GM19468 (cell line): ENCODE measurements around the gene MYB.

ENCODE experiments used
- ATAC-seq: cut with Tn5 transposase; IDR thresholded peaks from one replicate; pipeline ENCODE4 v1.9.1; 2021; ENCODE audit warnings: mild to moderate bottlenecking, moderate library complexity, moderate number of reproducible peaks; ENCODE audit not compliant: unreplicated experiment; ENCODE audit errors: extremely low read depth

Gene MYB

DNA sequence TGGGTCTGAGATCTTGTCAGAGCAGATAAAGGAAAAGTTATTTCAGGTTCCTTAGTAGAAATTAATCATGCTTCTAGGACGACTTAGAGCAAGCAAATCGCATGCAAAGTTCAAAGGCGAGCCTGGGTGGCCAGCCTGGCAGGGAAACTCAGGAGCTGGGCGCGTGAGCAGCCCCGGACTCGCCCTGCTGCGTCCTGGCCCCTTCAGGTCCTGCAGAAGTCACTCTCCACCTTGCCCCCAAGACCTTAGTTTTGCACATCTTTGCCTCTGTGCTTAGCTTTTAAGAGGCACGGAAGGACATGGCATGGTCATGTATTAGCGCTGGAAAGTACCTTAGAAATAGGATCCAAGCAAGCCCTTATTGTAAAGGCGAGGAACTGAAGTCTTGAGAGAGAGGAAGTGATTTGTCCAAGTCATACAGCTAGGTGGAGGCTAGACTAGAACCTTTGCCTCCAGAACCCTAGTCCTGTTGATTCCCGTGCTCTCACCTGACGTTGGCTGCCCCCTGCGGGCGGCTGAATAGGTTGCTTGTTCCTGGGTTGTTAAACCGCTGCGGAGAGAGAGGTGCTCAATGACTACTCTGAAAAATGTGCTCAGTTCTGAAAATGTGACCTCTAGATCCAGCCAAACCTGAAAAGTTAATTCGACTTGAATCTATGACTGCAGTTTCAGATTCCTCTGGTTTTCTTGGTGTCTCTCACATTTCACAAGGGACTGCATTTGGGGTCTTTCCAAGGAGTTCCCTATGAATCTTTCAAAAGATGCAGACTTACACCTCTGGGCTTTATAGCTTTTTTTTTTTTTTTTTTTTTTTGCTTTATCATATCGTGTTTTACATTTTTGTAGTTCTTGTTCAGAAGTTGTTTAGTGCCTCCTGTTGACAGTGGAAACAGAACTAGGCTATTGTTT, 2.7 kb downstream of the MYB start:
- peak; percentile 9 for ATAC-seq

DNA sequence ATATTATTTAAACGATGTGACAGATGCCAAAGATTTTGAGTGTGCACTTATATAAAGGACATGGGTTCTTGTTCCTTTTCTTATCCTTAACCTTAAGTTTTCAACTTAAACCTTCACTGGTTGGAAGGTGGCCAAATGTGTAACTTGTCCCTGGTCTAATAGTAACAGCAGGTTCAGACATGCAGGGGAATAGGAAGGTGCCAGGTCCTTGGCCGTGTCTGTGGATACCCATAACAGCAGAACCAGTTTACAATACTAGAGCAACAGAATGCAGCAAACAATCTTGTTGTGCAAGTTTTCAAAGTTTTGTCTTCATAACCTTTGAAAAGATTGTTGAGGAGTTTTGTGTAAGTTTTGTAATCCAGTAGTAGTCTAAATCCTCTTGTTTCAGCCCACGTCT, 4.4 kb downstream of the MYB start:
- ATAC-seq = no peak

DNA sequence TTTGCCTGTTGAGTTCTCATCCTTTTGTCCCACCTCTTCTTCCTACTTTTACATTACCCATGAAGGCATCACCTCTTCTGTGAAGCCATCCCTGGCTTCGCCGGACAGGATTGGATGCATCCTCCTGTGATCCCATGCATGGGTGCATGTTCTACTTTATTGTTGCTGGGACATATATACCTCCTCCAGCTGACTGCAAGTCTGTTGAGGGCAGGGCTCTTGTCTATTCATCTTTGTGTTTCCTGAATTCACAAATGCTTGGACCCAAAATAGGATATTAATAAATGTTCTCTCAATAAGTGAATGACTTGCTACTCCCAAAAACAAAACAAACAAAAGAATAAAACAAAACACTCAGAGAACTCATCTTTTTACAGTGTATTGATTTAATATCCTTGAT, 5.1 kb downstream of the MYB start:
- no peak for ATAC-seq

DNA sequence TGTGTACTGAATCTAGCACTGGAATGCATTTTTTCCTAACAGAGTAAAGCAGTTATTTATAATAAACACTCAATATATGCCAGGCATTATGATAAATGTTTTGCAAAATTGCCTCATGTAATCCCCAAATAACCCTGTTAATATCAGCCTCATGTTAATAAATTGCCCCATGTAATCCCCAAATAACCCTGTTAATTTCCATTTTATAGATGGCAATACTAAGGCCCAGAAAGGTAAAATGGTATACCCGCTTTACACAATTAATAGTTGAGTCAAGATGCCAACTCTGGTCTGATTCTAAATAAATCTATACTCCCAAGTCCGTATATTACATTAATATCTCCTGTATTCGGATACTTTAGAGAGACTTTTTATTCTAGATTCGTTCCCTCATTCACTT, 6.3 kb downstream of the MYB start:
- ATAC-seq = no peak

DNA sequence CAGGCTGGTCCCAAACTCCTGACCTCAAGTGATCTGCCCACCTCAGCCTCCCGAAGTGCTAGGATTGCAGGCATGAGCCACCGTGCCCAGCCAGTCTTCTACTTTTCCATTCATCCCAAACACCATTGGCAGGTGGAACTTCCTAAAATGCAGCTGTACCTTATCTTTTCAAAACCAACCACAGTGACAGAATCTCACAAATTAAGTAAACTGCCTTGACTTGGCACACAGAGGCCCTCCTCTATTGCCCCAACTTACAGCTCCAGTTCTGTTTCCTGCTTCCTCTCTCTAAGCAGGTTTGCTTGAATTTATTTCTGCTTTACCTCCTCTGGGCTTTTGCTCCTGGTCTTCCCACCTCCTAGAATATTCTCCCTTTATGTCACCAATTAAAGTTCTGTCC, 7.6 kb downstream of the MYB start:
- no peak for ATAC-seq

DNA sequence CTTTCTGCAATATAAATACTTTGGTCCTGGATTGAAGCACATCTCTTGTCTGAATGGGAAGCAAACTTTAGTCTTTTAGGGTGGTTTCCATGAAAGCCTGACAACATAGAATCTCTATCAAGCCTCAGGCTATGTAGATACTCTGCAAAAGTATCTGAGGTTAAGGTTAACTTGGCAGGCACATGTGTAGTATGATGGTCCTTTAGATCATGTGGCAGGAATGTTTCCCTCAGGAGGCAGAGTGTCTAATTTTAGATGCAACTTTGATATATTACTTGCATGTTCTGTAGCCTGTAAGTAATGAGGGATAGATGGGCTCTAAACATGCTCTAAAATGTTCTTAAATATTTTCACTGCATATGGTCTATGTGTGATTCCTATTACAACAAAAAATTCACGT, 8.2 kb downstream of the MYB start:
- ATAC-seq = no peak

DNA sequence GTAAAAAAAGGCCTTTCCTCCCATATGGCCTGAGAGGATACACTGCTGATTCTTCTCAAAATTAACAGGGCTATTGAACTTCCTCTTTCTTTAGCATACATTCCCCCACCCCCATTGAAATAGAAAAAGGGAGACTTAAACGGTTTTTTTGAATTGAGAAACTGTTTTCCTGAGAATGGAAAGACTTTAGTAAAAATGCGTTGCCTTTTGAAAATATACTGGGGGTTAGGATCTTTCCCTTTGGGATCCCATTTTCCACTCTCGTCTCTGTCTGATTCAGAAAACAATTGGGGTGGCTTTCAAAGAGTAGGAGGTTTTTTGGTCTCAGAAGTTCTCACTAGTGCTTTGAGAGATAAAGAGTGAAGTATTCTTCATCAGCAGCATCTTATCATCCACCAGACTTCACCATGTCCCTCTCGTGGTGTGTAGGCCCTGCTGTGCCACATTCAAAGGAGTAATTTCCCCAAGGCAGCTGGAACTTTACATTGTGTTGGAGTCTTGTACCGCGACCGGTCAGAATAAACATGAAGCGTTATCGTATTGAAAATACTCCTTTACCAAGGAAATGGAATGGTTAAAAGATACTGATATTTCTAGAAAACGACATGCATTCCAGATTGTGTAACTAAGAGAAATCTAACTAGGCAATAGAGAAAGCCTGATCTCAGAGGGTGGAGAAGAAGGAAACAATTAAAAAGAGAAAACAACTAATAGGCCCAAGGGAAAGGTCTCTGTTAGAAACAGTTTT, 10.6 kb downstream of the MYB start:
- ATAC-seq = no peak

DNA sequence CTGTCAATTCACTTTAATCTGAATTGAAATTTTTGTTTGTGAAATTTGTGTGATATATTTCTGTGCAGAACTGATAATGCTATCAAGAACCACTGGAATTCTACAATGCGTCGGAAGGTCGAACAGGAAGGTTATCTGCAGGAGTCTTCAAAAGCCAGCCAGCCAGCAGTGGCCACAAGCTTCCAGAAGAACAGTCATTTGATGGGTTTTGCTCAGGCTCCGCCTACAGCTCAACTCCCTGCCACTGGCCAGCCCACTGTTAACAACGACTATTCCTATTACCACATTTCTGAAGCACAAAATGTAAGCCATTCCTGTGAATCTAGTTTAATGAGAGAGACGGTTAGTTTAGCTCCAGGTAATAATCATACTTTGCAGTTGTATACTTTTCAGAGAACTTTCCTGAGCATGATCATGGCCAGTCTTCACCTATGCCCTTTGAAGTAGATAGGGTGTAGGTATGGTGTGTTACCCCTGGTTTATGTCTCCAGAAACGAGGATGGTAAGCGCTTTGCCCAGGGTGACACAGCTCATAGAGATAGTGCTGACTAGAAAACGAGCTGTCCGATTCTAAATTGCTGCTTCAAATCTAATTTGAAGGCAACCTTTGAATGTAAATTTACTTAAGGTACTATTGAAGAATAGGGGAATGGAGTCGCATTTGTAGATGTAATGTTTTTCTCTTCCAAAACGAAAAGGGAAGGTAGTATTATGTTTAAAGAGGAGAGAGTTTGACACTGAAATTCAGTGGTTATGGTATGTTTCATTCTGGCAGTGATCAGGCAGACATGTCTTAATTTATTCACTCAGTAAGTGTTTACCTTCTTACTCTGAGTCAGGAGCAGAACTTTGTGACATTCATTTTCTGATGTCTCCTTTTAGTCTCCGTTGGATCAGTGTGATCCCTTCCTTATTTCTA, 11.4 kb downstream of the MYB start:
- no peak for ATAC-seq

DNA sequence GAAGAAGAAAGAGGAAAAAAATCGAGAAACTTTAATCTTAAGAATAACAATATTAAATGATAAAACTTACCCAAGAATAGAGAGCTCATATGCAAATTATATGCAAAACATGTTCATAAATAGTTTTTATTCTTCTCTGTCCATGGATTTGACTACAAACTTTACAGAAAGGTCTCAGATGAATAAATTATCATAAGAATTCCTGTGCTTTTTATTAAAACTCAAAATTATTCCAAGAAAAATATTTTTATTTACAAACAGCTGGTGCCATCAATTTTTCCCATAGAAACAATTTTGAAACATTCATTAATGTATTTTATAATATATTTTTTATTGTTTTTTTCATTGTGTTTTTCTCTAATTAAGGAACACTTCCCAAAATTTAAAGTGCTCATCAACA, 12.1 kb downstream of the MYB start:
- no peak for ATAC-seq

DNA sequence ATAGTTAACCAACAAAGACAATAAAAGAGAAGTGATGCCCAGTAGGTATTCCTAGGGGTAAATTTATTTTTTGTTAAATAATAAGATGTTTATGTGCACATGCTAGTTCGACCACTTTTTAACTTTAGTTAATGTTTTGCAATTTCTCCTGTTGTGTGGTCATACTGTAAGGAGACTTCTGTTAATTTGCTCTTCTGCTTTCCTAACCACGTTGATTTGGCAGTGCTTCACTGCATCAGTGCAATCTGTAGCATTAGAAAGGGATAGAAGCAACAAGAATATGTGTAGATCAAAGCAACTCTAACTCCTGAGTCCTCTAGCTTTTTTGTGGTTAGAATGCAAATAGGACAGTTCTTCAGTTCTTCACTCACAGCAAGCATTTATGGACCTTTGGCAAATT, 13.9 kb downstream of the MYB start:
- ATAC-seq = no peak

DNA sequence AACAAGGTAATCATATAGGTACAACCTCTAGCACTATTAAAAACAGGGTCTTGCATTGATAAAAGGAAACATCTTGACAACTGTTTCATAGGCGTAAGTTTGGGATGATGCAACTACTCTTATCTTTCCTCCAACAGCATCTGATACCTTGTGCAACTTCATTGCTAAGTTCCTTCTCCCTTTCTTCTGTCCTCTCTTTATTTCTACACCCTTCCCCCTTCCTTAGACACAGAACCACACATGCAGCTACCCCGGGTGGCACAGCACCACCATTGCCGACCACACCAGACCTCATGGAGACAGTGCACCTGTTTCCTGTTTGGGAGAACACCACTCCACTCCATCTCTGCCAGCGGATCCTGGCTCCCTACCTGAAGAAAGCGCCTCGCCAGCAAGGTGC, 14.4 kb downstream of the MYB start:
- no peak for ATAC-seq

DNA sequence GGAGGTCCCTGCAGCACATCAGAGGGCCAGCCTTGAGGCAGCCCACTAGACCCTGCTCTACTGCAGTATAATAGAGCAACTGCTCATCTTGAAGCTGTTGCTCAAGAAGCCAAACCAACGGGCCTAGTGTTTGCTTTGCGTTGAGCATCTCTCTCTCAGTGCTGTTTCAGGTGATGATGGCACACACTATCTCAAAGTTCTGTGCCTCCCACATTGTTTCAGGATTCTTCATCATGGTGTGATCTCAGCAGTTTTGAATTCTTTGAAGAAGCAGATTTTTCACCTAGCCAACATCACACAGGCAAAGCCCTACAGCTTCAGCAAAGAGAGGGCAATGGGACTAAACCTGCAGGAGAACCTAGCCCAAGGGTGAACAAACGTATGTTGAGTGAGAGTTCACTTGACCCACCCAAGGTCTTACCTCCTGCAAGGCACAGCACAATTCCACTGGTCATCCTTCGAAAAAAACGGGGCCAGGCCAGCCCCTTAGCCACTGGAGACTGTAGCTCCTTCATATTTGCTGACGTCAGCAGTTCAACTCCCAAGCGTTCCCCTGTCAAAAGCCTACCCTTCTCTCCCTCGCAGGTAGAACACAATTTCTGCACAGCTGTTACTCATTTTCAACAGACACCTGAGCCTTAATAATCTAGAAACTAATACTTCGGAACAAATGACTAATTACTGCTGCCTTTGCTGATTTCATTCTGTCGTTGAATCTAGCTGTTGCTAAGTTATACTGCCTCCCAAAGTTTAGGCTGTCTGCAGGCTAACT, 15.8 kb downstream of the MYB start:
- ATAC-seq = no peak

DNA sequence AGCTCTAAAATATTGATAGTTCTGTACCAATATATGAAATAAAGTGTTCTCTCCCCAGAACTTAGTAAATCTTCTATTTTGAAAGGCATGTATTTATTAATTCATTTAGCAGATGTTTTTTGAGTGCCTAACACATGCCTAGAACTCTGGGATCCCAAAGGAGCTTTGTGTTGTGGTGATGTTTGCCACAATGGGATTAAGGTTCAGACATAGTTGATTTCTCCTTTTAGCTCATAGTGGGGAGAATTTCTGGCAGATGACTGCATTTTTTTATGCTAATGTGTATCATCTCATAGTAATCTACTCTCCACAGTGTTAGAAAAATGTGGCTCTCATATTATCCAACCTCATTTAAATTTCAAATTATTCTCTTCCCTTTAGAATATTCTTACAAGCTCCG, 21.7 kb downstream of the MYB start:
- no peak for ATAC-seq

DNA sequence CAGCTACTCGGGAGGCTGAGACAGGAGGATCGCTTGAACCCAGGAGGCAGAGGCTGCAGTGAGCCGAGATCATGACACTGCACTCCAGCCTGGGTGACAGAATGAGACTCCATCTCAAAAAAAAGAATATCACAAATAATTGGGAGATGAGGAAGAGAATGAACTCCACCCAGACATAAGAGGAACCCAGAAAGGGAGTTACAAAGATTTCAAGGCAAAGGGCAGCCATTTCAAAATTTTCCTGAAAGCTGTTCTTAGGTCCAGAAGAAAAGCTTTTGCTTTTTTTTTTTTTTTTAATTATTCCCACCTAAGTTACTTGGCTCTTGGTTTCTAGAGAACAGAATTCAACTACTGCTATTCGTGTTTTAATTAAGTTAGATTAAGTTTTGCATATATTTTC, 23.8 kb downstream of the MYB start:
- no peak for ATAC-seq

DNA sequence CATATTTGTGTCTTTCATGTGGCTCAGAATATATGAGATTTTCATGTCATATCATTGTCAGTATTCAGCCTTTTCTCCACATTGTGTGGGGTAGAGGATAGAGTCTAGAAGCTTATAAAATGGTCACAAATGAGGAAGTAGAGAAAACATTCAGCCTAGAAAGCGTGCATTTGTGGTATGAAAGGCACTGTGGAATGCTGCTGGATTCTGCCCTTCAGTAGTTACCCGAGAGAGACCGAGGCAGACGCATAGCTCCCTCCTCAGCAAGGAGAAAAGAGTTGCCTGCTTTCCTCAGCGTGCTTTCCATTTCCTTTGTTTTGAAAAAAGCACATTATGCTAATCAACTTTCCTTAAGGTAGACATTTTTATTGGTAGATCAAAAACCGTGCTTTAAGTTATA, 28.7 kb downstream of the MYB start:
- no peak for ATAC-seq

DNA sequence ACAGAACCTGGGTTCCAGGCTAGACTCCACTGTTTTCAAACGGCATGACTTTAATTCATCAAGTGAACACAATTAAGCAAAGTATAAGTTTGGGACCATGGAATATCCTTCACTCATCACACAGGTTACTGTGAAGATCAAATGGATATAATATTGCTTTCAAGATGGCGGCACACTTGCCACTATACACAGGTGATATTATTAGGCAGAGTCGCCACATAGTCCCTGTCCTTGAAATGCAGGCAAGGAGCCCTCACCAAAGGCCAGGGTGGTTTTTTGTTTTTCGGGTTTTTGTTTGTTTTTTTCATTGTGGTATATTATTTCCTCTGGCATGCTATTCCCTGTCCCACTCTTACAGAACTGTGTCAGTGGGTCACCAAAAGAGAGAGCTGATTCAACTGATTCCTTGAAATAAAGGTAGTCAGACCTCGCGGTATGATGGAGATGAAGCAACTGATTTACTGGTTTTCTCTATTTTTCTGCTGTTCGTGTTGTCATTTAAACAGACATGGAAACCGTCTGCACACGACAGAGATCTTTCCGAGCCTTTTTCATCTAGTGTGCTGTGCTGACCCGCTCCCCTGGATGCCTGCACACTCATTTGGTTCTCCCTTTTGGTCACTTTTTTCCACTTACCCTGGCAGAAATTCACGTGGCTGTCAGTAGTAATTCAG, 29.7 kb downstream of the MYB start:
- no peak for ATAC-seq

DNA sequence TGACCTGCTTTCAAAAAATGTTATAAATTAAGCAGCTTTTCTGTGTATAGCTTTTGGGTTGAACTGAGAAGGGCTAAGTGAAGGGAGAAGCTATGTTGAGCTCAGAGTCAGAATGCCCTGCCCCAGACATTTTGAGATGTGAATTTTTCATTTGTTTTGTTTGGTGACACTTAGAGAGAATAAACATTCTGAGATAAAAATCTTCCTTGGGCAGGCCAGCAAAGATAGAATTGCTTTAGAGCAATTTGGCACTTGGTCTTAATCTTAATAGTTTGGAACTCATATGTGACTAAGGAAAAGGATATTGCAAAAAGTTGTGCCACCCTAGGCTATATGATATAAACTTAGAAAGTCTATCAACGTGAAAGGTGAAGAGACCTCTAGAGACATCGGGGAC, 30.2 kb downstream of the MYB start:
- ATAC-seq = no peak

DNA sequence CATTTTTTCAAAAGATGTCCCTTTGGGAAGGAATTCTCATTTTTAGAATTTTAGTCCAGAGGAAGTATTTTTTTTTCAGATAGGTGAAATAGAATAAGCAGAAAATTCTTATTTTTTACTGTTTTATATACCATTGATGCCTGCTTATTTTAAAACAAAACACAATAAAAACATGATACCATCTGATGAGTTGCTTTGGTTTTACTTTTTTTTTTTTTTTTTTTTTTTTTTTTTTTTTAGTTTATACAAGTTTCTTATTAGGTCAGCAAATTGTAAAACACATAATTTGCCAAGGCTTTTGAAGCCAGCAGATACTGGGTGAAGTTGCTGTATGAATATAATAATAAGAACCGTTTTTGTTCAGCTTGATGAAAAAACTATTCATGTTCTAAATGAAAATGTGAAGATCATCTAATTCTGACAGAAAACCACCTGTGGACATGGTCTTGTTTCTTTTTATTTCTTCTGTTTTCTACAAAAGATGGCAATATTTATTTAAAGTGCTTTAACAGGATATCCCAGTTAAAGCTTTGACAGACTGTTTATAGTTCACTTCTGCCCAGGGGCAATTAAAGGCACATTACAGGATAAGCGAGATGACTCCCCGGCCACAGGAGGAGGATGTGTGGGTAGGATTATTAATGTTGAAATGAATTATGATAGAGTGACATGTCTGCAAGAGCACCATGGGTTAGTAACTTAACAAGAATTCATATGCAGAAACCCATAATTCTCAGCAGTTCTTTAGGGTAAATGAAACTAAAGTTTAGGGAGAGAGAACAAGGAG, 31.1 kb downstream of the MYB start:
- no peak for ATAC-seq

DNA sequence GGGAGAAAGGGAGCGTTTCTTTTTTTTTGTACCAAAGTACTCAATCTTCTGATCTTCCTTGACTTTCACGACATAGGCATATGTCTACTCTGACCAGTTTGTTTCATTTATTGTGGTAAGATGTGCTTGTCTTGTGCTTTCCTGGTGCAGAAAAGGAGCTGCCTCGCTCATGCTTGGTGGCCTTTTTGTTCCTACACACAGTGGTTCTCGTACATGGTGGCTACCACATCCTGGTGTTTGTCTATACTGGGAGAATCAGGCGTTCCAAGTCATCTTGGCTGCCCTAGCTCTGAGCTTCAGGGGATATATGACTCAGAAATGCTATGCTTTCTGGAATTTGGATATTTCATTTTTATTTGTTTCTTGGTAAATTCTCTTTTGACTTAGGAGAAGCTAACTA, 31.8 kb downstream of the MYB start:
- ATAC-seq = no peak
